ENCODE results near the gene SELENOV.

Gene SELENOV

DNA sequence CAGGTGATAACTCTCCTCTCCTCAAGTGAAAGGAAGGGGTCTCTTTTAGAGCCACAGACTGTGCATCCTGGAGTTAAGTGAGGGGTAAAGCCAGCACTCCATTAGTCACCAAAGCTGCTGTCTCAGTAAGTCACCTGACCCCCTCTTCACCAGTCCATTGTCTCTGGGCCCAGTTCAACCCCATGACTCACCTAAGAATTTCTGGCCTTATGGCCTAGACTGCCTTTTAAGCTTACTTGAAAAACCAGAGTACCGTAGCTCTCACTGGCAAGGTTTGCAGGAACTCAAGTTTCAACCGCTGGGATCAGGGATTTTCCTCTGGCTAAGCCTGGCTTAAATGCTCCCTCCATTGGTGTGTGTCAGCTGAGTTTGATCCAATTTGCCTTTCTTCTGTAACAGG lies 48.5 kb downstream of the SELENOV start:
- TF ChIP-seq, protein P1, sequence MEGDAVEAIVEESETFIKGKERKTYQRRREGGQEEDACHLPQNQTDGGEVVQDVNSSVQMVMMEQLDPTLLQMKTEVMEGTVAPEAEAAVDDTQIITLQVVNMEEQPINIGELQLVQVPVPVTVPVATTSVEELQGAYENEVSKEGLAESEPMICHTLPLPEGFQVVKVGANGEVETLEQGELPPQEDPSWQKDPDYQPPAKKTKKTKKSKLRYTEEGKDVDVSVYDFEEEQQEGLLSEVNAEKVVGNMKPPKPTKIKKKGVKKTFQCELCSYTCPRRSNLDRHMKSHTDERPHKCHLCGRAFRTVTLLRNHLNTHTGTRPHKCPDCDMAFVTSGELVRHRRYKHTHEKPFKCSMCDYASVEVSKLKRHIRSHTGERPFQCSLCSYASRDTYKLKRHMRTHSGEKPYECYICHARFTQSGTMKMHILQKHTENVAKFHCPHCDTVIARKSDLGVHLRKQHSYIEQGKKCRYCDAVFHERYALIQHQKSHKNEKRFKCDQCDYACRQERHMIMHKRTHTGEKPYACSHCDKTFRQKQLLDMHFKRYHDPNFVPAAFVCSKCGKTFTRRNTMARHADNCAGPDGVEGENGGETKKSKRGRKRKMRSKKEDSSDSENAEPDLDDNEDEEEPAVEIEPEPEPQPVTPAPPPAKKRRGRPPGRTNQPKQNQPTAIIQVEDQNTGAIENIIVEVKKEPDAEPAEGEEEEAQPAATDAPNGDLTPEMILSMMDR (conservative IDR thresholded peaks at IDR 0.05; ENCODE audit: low read length), result no peak
- no peak for TF ChIP-seq EZH2phosphoT487 (IDR thresholded peaks at IDR 0.05; ENCODE audit: borderline replicate concordance)
- H3K9me2 ChIP-seq (replicated peaks; ENCODE audit: low read depth, low read length), result no peaks in the 10 kb centered on the region
- H4K20me1 ChIP-seq (ENCODE audit: insufficient read depth, low read length, poor library complexity, severe bottlenecking), result no peaks in the 10 kb centered on the region
- H3K4me1 ChIP-seq (ENCODE audit: insufficient read depth, low read length, poor library complexity, severe bottlenecking), result no peaks in the 10 kb centered on the region
- H3K9ac ChIP-seq (ENCODE audit: low read depth, low read length, poor library complexity, severe bottlenecking), result no peak overlapping the region
- H3K79me2 ChIP-seq (ENCODE audit: insufficient read depth, low read length), result no peaks in the 10 kb centered on the region
- H3K4me3 ChIP-seq (ENCODE audit: low read length, poor library complexity, severe bottlenecking), result no peak overlapping the region
- no peaks in the 10 kb centered on the region for H3K36me3 ChIP-seq (ENCODE audit: insufficient read depth, low read length)
- H2AFZ ChIP-seq (ENCODE audit: low read length), result no peak overlapping the region
- H3K4me2 ChIP-seq (ENCODE audit: low read depth, low read length, poor library complexity, severe bottlenecking), result no peak overlapping the region
- H3K27me3 ChIP-seq (ENCODE audit: insufficient read depth, low read length, poor library complexity, severe bottlenecking), result no peaks in the 10 kb centered on the region
- H3F3A ChIP-seq (ENCODE audit: low read depth), result no peaks in the 10 kb centered on the region
- no peaks in the 10 kb centered on the region for H3K9me3 ChIP-seq (ENCODE audit: insufficient read depth, low read depth, low read length)

DNA sequence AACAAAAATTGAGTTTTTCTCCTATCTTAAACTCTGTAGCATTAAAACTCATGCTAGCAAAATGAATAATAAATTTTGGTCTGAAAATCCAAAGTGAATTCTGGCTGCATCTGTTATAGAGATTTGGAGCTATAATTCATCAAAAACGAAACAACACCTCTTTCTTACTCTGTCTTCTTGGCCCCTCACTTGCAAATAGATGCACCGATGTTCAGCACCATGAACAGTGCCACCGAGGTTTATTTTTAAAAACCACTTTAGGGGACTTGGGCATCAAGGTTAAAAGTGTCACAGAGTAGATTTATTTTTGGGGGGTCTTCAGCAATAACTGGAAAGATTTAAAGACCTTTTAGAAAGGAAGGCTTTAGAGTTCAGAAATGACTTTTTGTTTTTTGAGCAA lies 51.1 kb downstream of the SELENOV start:
- no peak overlapping the region for H3K4me2 ChIP-seq (ENCODE audit: low read depth, low read length, poor library complexity, severe bottlenecking)
- H2AFZ ChIP-seq (ENCODE audit: low read length), result no peak overlapping the region
- no peaks in the 10 kb centered on the region for H3K4me1 ChIP-seq (ENCODE audit: insufficient read depth, low read length, poor library complexity, severe bottlenecking)
- no peaks in the 10 kb centered on the region for H3K36me3 ChIP-seq (ENCODE audit: insufficient read depth, low read length)
- no peak overlapping the region for H3K9ac ChIP-seq (ENCODE audit: low read depth, low read length, poor library complexity, severe bottlenecking)
- no peaks in the 10 kb centered on the region for H3F3A ChIP-seq (ENCODE audit: low read depth)
- no peaks in the 10 kb centered on the region for H3K9me3 ChIP-seq (ENCODE audit: insufficient read depth, low read depth, low read length)
- H3K79me2 ChIP-seq (ENCODE audit: insufficient read depth, low read length), result no peaks in the 10 kb centered on the region
- no peaks in the 10 kb centered on the region for H4K20me1 ChIP-seq (ENCODE audit: insufficient read depth, low read length, poor library complexity, severe bottlenecking)
- no peaks in the 10 kb centered on the region for H3K9me2 ChIP-seq (replicated peaks; ENCODE audit: low read depth, low read length)
- H3K27me3 ChIP-seq (ENCODE audit: insufficient read depth, low read length, poor library complexity, severe bottlenecking), result no peaks in the 10 kb centered on the region
- TF ChIP-seq, protein P1 (conservative IDR thresholded peaks at IDR 0.05; ENCODE audit: low read length), result no peak
- TF ChIP-seq EZH2phosphoT487 (IDR thresholded peaks at IDR 0.05; ENCODE audit: borderline replicate concordance), result no peak
- H3K4me3 ChIP-seq (ENCODE audit: low read length, poor library complexity, severe bottlenecking), result no peak overlapping the region

DNA sequence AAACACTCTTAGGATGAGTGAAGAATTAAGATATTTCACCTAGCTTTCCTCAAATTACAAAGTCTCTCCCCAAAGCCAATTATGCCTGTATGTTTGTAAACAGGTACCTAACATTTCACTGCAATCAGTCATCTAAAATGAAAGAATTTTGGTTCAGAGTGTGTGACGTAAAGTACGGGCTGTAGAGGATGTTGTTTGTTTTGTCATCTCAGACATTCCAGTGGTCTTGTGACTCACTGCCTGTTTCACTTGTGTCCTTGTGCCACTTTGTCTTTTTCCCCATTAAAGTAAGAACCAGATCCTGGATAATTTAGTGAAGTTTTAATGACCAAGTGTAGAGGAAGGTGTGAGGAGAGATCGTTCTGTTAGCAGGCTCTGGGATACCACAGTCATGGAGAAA lies 53.7 kb downstream of the SELENOV start:
- TF ChIP-seq, protein P1 (conservative IDR thresholded peaks at IDR 0.05; ENCODE audit: low read length), result no peak
- no peak for TF ChIP-seq EZH2phosphoT487 (IDR thresholded peaks at IDR 0.05; ENCODE audit: borderline replicate concordance)
- H3K4me2 ChIP-seq (ENCODE audit: low read depth, low read length, poor library complexity, severe bottlenecking), result no peak overlapping the region
- H3K9me3 ChIP-seq (ENCODE audit: insufficient read depth, low read depth, low read length), result no peaks in the 10 kb centered on the region
- no peaks in the 10 kb centered on the region for H3K36me3 ChIP-seq (ENCODE audit: insufficient read depth, low read length)
- H2AFZ ChIP-seq (ENCODE audit: low read length), result no peak overlapping the region
- H3K4me1 ChIP-seq (ENCODE audit: insufficient read depth, low read length, poor library complexity, severe bottlenecking), result no peaks in the 10 kb centered on the region
- H3K27me3 ChIP-seq (ENCODE audit: insufficient read depth, low read length, poor library complexity, severe bottlenecking), result no peaks in the 10 kb centered on the region
- H3K9me2 ChIP-seq (replicated peaks; ENCODE audit: low read depth, low read length), result no peaks in the 10 kb centered on the region
- H3K9ac ChIP-seq (ENCODE audit: low read depth, low read length, poor library complexity, severe bottlenecking), result no peak overlapping the region
- no peaks in the 10 kb centered on the region for H3K79me2 ChIP-seq (ENCODE audit: insufficient read depth, low read length)
- no peaks in the 10 kb centered on the region for H4K20me1 ChIP-seq (ENCODE audit: insufficient read depth, low read length, poor library complexity, severe bottlenecking)
- H3F3A ChIP-seq (ENCODE audit: low read depth), result no peaks in the 10 kb centered on the region
- no peak overlapping the region for H3K4me3 ChIP-seq (ENCODE audit: low read length, poor library complexity, severe bottlenecking)

Data from Loucy (cell line).